ENCODE data around the gene SLC41A3. TPM values are rescaled to one million over a fixed set of nuclear protein-coding genes. Genes with fewer than 3 reads are reported as not detected.
A peak's percentile ranks its signal among the peaks of the same experiment; 100 is the strongest.

The SLC41A3 gene
- total RNA-seq, 2 experiments from 2014 or later: 23.1 to 26.6 TPM

DNA sequence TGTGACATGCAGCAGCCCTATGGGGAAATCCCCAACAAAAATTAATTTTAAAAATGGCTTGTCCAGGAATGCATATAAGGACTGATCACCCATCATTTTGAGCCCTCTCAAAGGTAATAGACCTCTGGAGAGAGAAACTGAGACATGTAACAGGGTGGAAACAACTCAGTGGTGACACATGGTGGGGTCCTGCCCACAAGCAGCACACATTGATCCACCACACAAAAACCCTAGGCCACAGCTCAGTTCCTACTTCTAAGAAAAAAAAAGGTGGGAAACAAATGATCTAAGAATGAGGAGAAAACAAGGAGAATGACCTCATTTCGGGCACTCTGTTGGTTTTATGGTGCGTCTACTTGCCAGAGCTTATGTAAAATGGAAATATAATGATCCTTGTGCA, 1.9 kb upstream of the SLC41A3 start:
- ATAC-seq (no peak), DNase-seq (peak; percentile 41)
- Mint-ChIP-seq H3K27me3 (no peaks in the 10 kb centered on the region), H3K9me3 (ENCODE audit: low read depth) (peaks cover 2% of the 10 kb centered on the region), H3K4me1 (peaks cover 24% of the 10 kb centered on the region), H3K4me3 (peak overlapping the region; percentile 92), H3K36me3 (ENCODE audit: low read depth) (peaks cover 4% of the 10 kb centered on the region), H3K27ac (no peak overlapping the region)
- intact Hi-C loops (cut with DNase I, micrococcal nuclease): loop anchor here (2.0 to 10.0 kb wide), 3 partner anchors 319 to 897 kb away; partner anchors contain the start of genes OSBPL11 (in 1 of the 2) and PLXNA1 (in 1 of the 2)
- ChIA-PET CTCF (no interaction called here), POLR2A (no interaction called here)

DNA sequence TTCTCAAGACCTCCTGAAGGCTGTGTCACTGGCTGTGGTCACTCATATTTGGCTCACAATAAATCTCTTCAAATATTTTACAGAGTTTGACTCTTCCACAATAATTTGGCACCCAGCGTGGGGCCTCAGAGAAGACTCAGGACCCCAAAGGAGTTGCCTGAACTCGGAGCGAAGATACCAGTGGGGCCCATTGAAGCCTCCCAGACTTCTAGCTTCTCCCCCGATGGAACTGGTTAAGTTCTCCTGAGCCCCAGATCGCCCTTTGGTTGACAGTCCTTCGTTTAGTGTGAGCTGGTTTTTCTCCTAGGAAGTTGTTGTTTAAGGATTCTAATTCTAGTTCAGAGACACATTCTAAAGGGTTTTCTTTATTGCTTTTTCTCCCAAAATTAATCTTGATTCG, 1.4 kb upstream of the SLC41A3 start:
- H3K4me1 Mint-ChIP-seq: peaks cover 24% of the 10 kb centered on the region
- intact Hi-C loops (cut with DNase I, micrococcal nuclease): loop anchor here (2.0 to 10.0 kb wide), 3 partner anchors 318 to 898 kb away; partner anchors contain the start of genes OSBPL11 (in 1 of the 2) and PLXNA1 (in 1 of the 2)
- ChIA-PET CTCF (interaction anchor here (0.6 to 1.7 kb wide), 2 partner anchors 12 to 142 kb away, joined by 4 to 6 read pairs; no protein-coding TSS in a partner anchor), POLR2A (no interaction called here)
- ATAC-seq (no peak), DNase-seq (no peak)
- H3K27ac Mint-ChIP-seq: peak overlapping the region; percentile 73
- peak overlapping the region; percentile 92 for H3K4me3 Mint-ChIP-seq
- peaks cover 5% of the 10 kb centered on the region for H3K36me3 Mint-ChIP-seq (ENCODE audit: low read depth)
- peaks cover 2% of the 10 kb centered on the region for H3K9me3 Mint-ChIP-seq (ENCODE audit: low read depth)
- no peaks in the 10 kb centered on the region for H3K27me3 Mint-ChIP-seq

DNA sequence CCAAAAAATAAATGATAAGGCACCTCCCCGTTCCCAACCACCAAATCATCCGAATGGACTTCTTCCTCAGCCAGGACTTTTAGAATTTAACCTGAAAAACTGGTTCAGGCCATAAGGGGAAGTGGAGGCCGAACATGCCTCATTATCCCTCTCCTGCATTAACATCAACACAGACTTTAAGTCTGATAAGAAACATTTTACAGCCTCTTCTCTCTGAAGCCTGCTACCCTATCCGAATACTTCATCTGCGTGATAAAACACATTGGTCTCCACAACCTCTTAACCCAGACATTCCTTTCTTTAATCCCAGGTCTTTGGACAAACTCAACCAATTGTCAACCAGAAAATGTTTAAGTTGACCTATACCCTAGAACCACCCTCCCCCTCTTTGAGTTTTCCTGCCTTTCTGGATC, 850 bp upstream of the SLC41A3 start:
- POLR2A ChIA-PET: no interaction called here
- peaks cover 5% of the 10 kb centered on the region for H3K36me3 Mint-ChIP-seq (ENCODE audit: low read depth)
- CTCF ChIA-PET: interaction anchor here (0.6 to 1.7 kb wide), 3 partner anchors 8 to 141 kb away, joined by 4 to 6 read pairs (median 4); no protein-coding TSS in a partner anchor
- DNase-seq: no peak
- no peak for ATAC-seq
- H3K27ac Mint-ChIP-seq: peak overlapping the region; percentile 73
- no peaks in the 10 kb centered on the region for H3K27me3 Mint-ChIP-seq
- intact Hi-C loops (cut with DNase I, micrococcal nuclease): loop anchor here (1.0 to 10.0 kb wide), 13 partner anchors 92 to 1027 kb away; partner anchors contain the start of genes OSBPL11 (in 2 of the 2), ZXDC (in 2 of the 2), CHCHD6 (in 1 of the 2) and HEG1 (in 1 of the 2)
- peak overlapping the region; percentile 92 for H3K4me3 Mint-ChIP-seq
- peaks cover 24% of the 10 kb centered on the region for H3K4me1 Mint-ChIP-seq
- peaks cover 2% of the 10 kb centered on the region for H3K9me3 Mint-ChIP-seq (ENCODE audit: low read depth)

DNA sequence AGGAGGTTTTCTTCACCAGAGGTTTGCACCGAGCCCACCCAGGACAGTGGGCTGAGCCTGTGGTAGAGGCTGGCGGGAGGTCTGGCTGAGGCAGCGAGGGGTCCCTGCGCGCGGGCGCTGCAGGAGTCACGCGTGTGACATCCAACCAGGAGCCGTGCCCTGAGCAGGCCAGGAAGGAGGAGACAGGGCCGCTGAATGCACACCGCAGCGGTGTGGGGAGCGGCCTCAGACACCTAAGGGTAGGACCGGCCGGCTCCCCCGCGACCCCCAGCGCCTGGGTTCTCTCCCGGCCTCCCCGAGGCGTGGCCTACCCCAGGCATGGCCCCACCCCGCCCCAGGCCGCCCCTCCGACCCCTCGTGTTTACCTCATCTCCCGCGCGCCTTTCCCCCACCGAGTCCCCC, 412 bp downstream of the SLC41A3 start:
- DNase-seq (peak; percentile 70), ATAC-seq (peak; percentile 68)
- ChIA-PET POLR2A (no interaction called here), CTCF (interaction anchor here (1.0 kb wide), 1 partner anchor 10 kb away, joined by 4 read pairs; no protein-coding TSS in a partner anchor)
- Mint-ChIP-seq H3K27me3 (no peaks in the 10 kb centered on the region), H3K4me1 (peaks cover 24% of the 10 kb centered on the region), H3K27ac (peak overlapping the region; percentile 96), H3K36me3 (ENCODE audit: low read depth) (peaks cover 5% of the 10 kb centered on the region), H3K9me3 (ENCODE audit: low read depth) (peaks cover 2% of the 10 kb centered on the region), H3K4me3 (peak overlapping the region; percentile 92)
- intact Hi-C loops (cut with DNase I, micrococcal nuclease): loop anchor here (5.0 to 10.0 kb wide), 5 partner anchors 91 to 1026 kb away; partner anchors contain the start of genes HEG1 (in 1 of the 2), OSBPL11 (in 1 of the 2) and ZXDC (in 1 of the 2)

DNA sequence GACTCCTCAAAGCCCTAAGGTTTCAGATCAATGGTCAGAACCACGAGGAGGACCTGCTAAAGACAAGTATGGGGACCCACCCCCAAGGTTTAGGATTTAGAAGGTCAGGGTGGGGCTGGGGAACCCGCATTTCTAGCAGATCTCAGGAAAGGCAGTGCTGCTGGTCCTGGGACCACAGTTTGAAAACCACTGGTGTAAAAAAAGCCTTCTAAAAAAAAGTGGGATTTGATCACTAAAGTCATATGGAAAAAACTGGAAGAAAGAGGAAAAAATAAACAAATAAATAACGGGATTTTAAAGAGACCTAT, 832 bp downstream of the SLC41A3 start:
- Mint-ChIP-seq H3K27me3 (no peaks in the 10 kb centered on the region), H3K4me1 (peaks cover 24% of the 10 kb centered on the region), H3K9me3 (ENCODE audit: low read depth) (peaks cover 2% of the 10 kb centered on the region), H3K4me3 (peak overlapping the region; percentile 92), H3K36me3 (ENCODE audit: low read depth) (peaks cover 5% of the 10 kb centered on the region), H3K27ac (peak overlapping the region; percentile 96)
- ChIA-PET POLR2A (no interaction called here), CTCF (no interaction called here)
- DNase-seq (no peak), ATAC-seq (no peak)
- intact Hi-C loops (cut with DNase I, micrococcal nuclease): loop anchor here (5.0 to 10.0 kb wide), 5 partner anchors 91 to 1026 kb away; partner anchors contain the start of genes HEG1 (in 1 of the 2), OSBPL11 (in 1 of the 2) and ZXDC (in 1 of the 2)

DNA sequence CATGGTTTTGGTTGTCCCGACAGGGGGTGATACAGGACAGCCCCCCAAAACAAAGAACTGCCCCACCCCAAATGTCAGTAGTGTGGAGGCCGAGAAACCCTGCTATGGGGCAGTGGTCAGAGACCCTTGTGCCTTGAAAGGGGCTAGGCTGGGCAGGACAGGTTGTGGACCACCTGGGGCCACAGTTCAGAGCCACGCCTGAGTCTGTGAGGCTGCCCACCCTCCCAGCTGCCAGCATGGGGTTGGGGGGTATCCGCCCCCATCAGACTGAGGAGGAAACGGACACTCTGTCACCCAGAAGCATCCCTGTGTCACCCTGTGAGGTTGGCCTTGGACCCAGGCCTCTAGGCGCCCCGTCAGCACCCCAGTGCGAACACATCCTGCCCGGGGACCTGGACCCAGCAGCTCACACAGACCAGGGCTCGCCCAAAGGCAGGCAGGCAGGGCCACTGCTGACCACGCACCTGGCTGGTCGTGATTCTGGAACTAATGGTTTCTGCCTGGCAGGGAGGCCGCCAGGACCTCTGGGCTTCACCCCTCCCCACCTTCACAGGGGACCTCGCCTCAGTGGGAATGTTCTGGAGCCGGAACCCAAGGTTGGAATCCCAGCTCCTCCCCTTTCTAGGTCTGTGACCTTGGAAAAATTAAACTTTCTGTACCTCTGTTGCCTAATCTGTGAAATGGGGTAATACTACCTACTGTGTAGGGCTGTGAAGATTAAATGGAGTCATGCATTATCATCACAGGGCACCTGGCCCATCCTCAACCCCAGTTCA, 1.4 kb downstream of the SLC41A3 start:
- Mint-ChIP-seq H3K36me3 (ENCODE audit: low read depth) (peaks cover 5% of the 10 kb centered on the region), H3K9me3 (ENCODE audit: low read depth) (peaks cover 2% of the 10 kb centered on the region), H3K27ac (peak overlapping the region; percentile 96), H3K4me1 (peaks cover 24% of the 10 kb centered on the region), H3K4me3 (peak overlapping the region; percentile 92), H3K27me3 (no peaks in the 10 kb centered on the region)
- CTCF ChIA-PET: interaction anchor here (0.8 kb wide), 1 partner anchor 88 kb away, joined by 4 read pairs; no protein-coding TSS in a partner anchor
- no peak for DNase-seq
- intact Hi-C loops (cut with DNase I, micrococcal nuclease): loop anchor here (5.0 to 10.0 kb wide), 5 partner anchors 90 to 1025 kb away; partner anchors contain the start of genes HEG1 (in 1 of the 2), OSBPL11 (in 1 of the 2) and ZXDC (in 1 of the 2)
- ATAC-seq: no peak
- POLR2A ChIA-PET: no interaction called here

DNA sequence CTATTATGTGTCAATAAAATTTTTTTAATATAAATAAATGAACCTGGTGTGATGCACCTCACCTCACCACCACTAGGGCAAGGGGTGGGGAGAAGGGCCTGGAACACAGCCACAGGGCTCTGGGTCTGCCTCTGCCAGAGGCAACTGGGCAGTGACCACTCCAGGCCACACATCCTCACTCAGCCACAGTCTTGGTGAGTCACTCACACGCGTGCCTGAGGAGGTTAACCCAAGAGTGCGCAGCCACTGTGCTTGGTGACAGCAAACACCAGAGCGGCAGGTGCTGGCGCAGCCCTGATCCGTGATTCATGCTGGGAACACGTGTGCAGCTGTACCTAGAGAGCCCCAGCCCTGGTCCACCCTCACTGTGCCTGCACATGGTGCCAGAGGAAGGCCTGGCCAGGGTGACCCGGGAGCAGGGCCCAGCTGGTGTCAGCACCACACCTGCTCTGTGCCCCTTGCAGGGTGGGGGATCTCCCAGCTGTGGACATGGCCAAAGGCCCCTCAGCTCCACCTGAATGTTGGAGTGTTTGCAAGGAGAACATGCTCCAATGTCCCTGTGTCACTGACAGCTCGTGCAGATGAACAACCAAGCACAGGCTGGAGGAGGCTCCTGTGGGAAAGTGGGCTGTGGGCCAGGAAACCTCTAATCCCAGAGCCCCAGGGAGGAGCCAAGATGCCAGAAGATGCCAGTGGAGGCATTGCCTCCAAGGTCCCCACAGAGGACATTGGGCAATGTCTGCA, 2.1 kb downstream of the SLC41A3 start:
- Mint-ChIP-seq H3K27me3 (no peaks in the 10 kb centered on the region), H3K27ac (no peak overlapping the region), H3K4me1 (peaks cover 24% of the 10 kb centered on the region), H3K9me3 (ENCODE audit: low read depth) (peaks cover 2% of the 10 kb centered on the region), H3K36me3 (ENCODE audit: low read depth) (peaks cover 5% of the 10 kb centered on the region), H3K4me3 (no peak overlapping the region)
- no peak for ATAC-seq
- ChIA-PET CTCF (interaction anchor here (0.8 to 1.7 kb wide), 2 partner anchors 8 to 87 kb away, joined by 4 to 5 read pairs; no protein-coding TSS in a partner anchor), POLR2A (no interaction called here)
- intact Hi-C loops (cut with DNase I, micrococcal nuclease): loop anchor here (5.0 to 10.0 kb wide), 5 partner anchors 89 to 1024 kb away; partner anchors contain the start of genes HEG1 (in 1 of the 2), OSBPL11 (in 1 of the 2) and ZXDC (in 1 of the 2)
- DNase-seq: peak; percentile 29

DNA sequence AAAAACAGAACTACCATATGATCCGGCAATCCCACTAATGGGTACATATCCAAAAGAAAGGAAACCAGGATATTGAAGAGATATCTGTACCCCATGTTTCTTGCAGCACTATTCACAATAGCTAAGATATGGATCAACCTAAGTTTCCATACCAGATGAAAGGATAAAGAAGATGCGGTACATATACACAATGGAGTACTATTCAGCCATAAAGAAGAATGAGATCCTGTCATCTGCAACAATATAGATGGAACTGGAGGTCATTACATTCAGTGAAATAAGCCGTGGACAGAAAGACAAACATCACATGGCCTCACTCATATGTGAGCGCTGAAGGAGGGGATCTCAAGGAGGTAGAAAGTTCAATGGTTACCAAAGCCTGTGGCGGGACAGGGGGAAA, 3.0 kb downstream of the SLC41A3 start:
- H3K9me3 Mint-ChIP-seq (ENCODE audit: low read depth): peaks cover 2% of the 10 kb centered on the region
- no peaks in the 10 kb centered on the region for H3K27me3 Mint-ChIP-seq
- CTCF ChIA-PET: interaction anchor here (1.7 kb wide), 1 partner anchor 9 kb away, joined by 5 read pairs; no protein-coding TSS in a partner anchor
- POLR2A ChIA-PET: no interaction called here
- intact Hi-C loops (cut with DNase I, micrococcal nuclease): loop anchor here (5.0 to 10.0 kb wide), 5 partner anchors 89 to 1024 kb away; partner anchors contain the start of genes HEG1 (in 1 of the 2), OSBPL11 (in 1 of the 2) and ZXDC (in 1 of the 2)
- DNase-seq (no peak), ATAC-seq (no peak)
- no peak overlapping the region for H3K4me3 Mint-ChIP-seq
- peaks cover 5% of the 10 kb centered on the region for H3K36me3 Mint-ChIP-seq (ENCODE audit: low read depth)
- no peak overlapping the region for H3K27ac Mint-ChIP-seq
- H3K4me1 Mint-ChIP-seq: peaks cover 21% of the 10 kb centered on the region

DNA sequence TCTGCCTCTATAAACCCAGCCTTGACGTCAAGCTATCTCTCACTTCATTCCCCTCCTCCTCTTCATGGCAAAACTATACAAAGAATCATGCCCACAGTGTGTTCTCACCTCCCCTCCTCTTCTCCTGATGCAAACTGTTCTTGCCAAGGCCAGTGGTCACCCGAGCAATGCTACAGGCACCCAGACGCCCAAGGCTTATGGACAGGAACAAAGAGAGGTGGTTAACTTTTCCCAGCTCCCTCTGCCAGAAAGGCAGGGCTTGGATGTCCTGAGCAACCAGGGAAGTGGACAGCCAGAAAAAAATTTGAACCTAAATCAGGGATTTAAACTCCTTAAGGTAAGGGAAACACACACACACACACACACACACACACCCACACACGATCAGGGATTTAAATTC, 5.1 kb downstream of the SLC41A3 start:
- intact Hi-C loops (cut with DNase I, micrococcal nuclease): no loop called here
- H3K9me3 Mint-ChIP-seq (ENCODE audit: low read depth): peaks cover 2% of the 10 kb centered on the region
- DNase-seq (no peak), ATAC-seq (no peak)
- peaks cover 5% of the 10 kb centered on the region for H3K36me3 Mint-ChIP-seq (ENCODE audit: low read depth)
- peaks cover 7% of the 10 kb centered on the region for H3K4me1 Mint-ChIP-seq
- H3K4me3 Mint-ChIP-seq: no peak overlapping the region
- ChIA-PET CTCF (no interaction called here), POLR2A (interaction anchor here (0.6 to 0.7 kb wide), 2 partner anchors 73 to 728 kb away, joined by 5 to 7 read pairs; no protein-coding TSS in a partner anchor)
- no peak overlapping the region for H3K27ac Mint-ChIP-seq
- no peaks in the 10 kb centered on the region for H3K27me3 Mint-ChIP-seq

DNA sequence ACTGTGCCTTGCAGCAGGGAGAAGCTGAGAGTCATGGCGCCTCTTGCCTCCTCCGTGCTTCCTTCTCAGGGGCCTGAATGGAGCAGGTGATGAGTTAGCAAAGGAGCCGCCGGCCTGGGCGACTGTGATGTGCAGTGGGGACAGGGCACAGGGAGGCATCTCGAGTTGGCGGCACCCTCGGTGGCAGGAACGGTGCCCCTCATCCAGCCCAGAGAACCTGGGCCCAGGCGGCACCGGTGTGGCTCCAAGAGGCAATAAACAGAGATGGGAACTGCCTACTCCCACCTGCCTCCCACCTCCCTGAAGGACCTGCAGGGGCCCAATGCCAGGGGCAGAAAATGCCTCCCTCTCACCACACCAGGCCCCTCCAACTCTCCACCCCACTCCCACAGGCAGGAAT, 6.2 kb downstream of the SLC41A3 start:
- no peak overlapping the region for H3K27ac Mint-ChIP-seq
- no peak for DNase-seq
- ATAC-seq: no peak
- peaks cover 3% of the 10 kb centered on the region for H3K4me1 Mint-ChIP-seq
- H3K36me3 Mint-ChIP-seq (ENCODE audit: low read depth): peaks cover 7% of the 10 kb centered on the region
- CTCF ChIA-PET: no interaction called here
- H3K4me3 Mint-ChIP-seq: no peak overlapping the region
- peaks cover 2% of the 10 kb centered on the region for H3K9me3 Mint-ChIP-seq (ENCODE audit: low read depth)
- no peaks in the 10 kb centered on the region for H3K27me3 Mint-ChIP-seq
- POLR2A ChIA-PET: no interaction called here
- intact Hi-C loops (cut with DNase I, micrococcal nuclease): no loop called here

DNA sequence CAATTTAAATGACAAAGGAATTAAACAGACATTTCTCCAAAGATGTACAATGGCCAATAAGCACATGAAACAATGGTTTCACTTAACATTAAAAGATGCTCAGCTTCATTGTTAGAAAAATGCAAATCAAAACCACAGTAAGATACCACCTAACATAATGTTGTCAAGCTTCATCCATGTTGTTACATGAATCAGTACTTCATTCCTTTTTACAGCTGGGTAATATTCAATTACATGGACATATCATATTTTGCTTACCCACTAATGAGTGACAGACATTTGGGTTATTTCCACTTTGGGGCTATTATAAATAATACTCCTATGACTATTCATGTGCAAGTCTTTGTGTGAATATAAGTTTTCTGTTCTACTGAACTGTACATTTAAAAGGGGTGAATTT, 7.8 kb downstream of the SLC41A3 start:
- no peak overlapping the region for H3K27ac Mint-ChIP-seq
- intact Hi-C loops (cut with DNase I, micrococcal nuclease): no loop called here
- H3K27me3 Mint-ChIP-seq: no peaks in the 10 kb centered on the region
- no peak overlapping the region for H3K4me3 Mint-ChIP-seq
- ChIA-PET CTCF (no interaction called here), POLR2A (no interaction called here)
- H3K4me1 Mint-ChIP-seq: no peaks in the 10 kb centered on the region
- DNase-seq: no peak
- peaks cover 9% of the 10 kb centered on the region for H3K36me3 Mint-ChIP-seq (ENCODE audit: low read depth)
- no peak for ATAC-seq
- H3K9me3 Mint-ChIP-seq (ENCODE audit: low read depth): peaks cover 1% of the 10 kb centered on the region

All from activated CD4-positive, alpha-beta T cell treated with anti-CD3 and anti-CD28 coated beads for 36 hours (primary cell).